DND-41 (cell line): Measurements from ENCODE around the gene RLN1.
A peak's percentile ranks its signal among the peaks of the same experiment; 100 is the strongest.
"Not testable (repeated sequence)": the region's sequence is repeated elsewhere in the genome, so short reads cannot be mapped to it uniquely, and the experiment has no call there.

Source experiments
- ATAC-seq: fragments of 200-7000 bp; cut with Tn5 transposase; 3 replicates; pipeline ENCODE4 v1.9.1; 2021; ENCODE audit warnings: low read depth; ENCODE audit not compliant: insufficient read depth
- DNase-seq: peaks from one replicate; pipeline ENCODE4 v3.0.0-alpha.2; 2020
- H2AFZ ChIP-seq: 2 replicates; pipeline ENCODE4 v1.6.0; 2012; ENCODE audit warnings: low read depth, low read length
- H3K27ac ChIP-seq: 2 replicates; pipeline ENCODE4 v1.5.1; 2012; ENCODE audit warnings: low read length, inconsistent platforms
- H3K27me3 ChIP-seq: fragments of 200-600 bp; sonication (generic); 2 replicates; pipeline ENCODE4 v1.6.0; 2012; ENCODE audit warnings: low read length, mild to moderate bottlenecking, inconsistent platforms; ENCODE audit not compliant: insufficient read depth, poor library complexity
- H3K36me3 ChIP-seq: 2 replicates; pipeline ENCODE4 v1.5.1; 2012; ENCODE audit warnings: low read length, inconsistent platforms; ENCODE audit not compliant: insufficient read depth
- H3K4me1 ChIP-seq: 2 replicates; pipeline ENCODE4 v1.5.1; 2012; ENCODE audit warnings: mild to moderate bottlenecking, low read length; ENCODE audit not compliant: insufficient read depth
- H3K4me2 ChIP-seq: 2 replicates; pipeline ENCODE4 v1.6.0; 2012; ENCODE audit warnings: mild to moderate bottlenecking, moderate library complexity, low read length, inconsistent platforms; ENCODE audit not compliant: insufficient read depth
- H3K4me3 ChIP-seq, 2 experiments: fragments of 200-600 bp in 1 of 2; shearing (Covaris generic) in 1 of 2; 2 replicates each; pipeline ENCODE4 v1.5.1; 2012 to 2016; ENCODE audit warnings: inconsistent platforms in 2 of 2, low read length in 2 of 2, mild to moderate bottlenecking in 2 of 2, low read depth in 1 of 2, moderate library complexity in 1 of 2
- H3K79me2 ChIP-seq: 2 replicates; pipeline ENCODE4 v1.6.0; 2012; ENCODE audit warnings: low read length, inconsistent platforms; ENCODE audit not compliant: insufficient read depth
- H3K9ac ChIP-seq: 2 replicates; pipeline ENCODE4 v1.6.0; 2012; ENCODE audit warnings: low read depth, mild to moderate bottlenecking, inconsistent platforms, low read length, moderate library complexity
- H3K9me3 ChIP-seq: 2 replicates; pipeline ENCODE4 v1.5.1; 2012; ENCODE audit warnings: low read length, moderate library complexity, mild to moderate bottlenecking, inconsistent platforms; ENCODE audit not compliant: insufficient read depth, severe bottlenecking
- H4K20me1 ChIP-seq: 2 replicates; pipeline ENCODE4 v1.6.0; 2012; ENCODE audit warnings: low read length; ENCODE audit not compliant: insufficient read depth
- EZH2 ChIP-seq: IDR thresholded peaks from 3 replicates; pipeline ENCODE4 v1.6.1; 2012; ENCODE audit warnings: borderline replicate concordance, low read depth, mild to moderate bottlenecking, moderate library complexity, low read length, inconsistent platforms; ENCODE audit not compliant: severe bottlenecking
- TF ChIP-seq, protein P1 (sequence below): IDR thresholded peaks from 2 replicates; pipeline ENCODE4 v1.5.1; 2012; ENCODE audit warnings: borderline replicate concordance, low read length, moderate library complexity, mild to moderate bottlenecking; ENCODE audit not compliant: poor library complexity, severe bottlenecking; ENCODE audit errors: extremely low read depth

Gene RLN1

GRCh38 chr9:5321058-5321457, 18.6 kb downstream of the RLN1 start:
- TF ChIP-seq, protein P1, sequence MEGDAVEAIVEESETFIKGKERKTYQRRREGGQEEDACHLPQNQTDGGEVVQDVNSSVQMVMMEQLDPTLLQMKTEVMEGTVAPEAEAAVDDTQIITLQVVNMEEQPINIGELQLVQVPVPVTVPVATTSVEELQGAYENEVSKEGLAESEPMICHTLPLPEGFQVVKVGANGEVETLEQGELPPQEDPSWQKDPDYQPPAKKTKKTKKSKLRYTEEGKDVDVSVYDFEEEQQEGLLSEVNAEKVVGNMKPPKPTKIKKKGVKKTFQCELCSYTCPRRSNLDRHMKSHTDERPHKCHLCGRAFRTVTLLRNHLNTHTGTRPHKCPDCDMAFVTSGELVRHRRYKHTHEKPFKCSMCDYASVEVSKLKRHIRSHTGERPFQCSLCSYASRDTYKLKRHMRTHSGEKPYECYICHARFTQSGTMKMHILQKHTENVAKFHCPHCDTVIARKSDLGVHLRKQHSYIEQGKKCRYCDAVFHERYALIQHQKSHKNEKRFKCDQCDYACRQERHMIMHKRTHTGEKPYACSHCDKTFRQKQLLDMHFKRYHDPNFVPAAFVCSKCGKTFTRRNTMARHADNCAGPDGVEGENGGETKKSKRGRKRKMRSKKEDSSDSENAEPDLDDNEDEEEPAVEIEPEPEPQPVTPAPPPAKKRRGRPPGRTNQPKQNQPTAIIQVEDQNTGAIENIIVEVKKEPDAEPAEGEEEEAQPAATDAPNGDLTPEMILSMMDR: peak; percentile 26
- no peak for TF ChIP-seq EZH2
- no peak overlapping the region for H3K4me3 ChIP-seq
- no peak overlapping the region for H3K27ac ChIP-seq
- H3K27me3 ChIP-seq: no peaks in the 10 kb centered on the region
- DNase-seq (no peak), ATAC-seq (0 out of 3 replicates have a peak, but pooled peaks have one; percentile 44)
- H3K4me2 ChIP-seq: no peak overlapping the region
- no peaks in the 10 kb centered on the region for H4K20me1 ChIP-seq
- no peak overlapping the region for H2AFZ ChIP-seq
- H3K36me3 ChIP-seq: no peaks in the 10 kb centered on the region
- H3K4me1 ChIP-seq: peaks cover 4% of the 10 kb centered on the region
- H3K9ac ChIP-seq: no peak overlapping the region
- no peaks in the 10 kb centered on the region for H3K79me2 ChIP-seq
- H3K9me3 ChIP-seq: no peaks in the 10 kb centered on the region

GRCh38 chr9:5316406-5316805, 23.3 kb downstream of the RLN1 start:
- not testable (repeated sequence) for H3K27me3 ChIP-seq, H3K4me2 ChIP-seq, H3K79me2 ChIP-seq, H4K20me1 ChIP-seq, H3K27ac ChIP-seq, H3K9me3 ChIP-seq, H3K4me3 ChIP-seq, ATAC-seq, H3K36me3 ChIP-seq, H2AFZ ChIP-seq, H3K9ac ChIP-seq, H3K4me1 ChIP-seq, DNase-seq

GRCh38 chr9:5315187-5315923, 24.3 kb downstream of the RLN1 start:
- no peak overlapping the region for H3K9ac ChIP-seq
- DNase-seq (no peak), ATAC-seq (no peak)
- no peaks in the 10 kb centered on the region for H3K4me1 ChIP-seq
- peaks cover 8% of the 10 kb centered on the region for H3K9me3 ChIP-seq
- H4K20me1 ChIP-seq: no peaks in the 10 kb centered on the region
- no peaks in the 10 kb centered on the region for H3K36me3 ChIP-seq
- no peak overlapping the region for H2AFZ ChIP-seq
- TF ChIP-seq EZH2: no peak
- TF ChIP-seq, protein P1: no peak
- H3K27me3 ChIP-seq: no peaks in the 10 kb centered on the region
- H3K4me2 ChIP-seq: no peak overlapping the region
- no peaks in the 10 kb centered on the region for H3K79me2 ChIP-seq
- H3K4me3 ChIP-seq: no peak overlapping the region
- H3K27ac ChIP-seq: no peak overlapping the region

DNA sequence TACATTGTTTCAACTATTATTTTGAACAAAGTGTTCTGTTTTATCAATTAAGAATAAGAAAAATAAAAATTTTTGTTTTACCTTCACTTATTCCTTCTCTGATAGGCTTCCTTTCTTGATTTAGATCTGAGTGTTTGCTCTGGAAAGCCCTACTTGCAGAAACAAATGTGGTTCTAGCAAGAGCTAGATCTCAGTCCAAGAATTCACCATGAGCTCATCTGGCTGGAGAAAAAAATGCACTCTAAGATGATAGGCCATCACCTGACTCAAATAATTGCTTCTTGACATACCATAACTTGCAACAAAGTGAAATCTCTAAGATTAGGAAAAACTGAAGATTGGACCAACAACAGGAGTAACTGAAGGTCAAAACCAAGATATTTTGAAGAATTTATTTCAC, 28.8 kb downstream of the RLN1 start:
- Histone ChIP-seq H3K4me3 (no peak overlapping the region), H3K27me3 (no peaks in the 10 kb centered on the region), H3K4me2 (no peak overlapping the region), H3K4me1 (peaks cover 3% of the 10 kb centered on the region; the same call in 1 of the 2 replicates), H3K36me3 (no peaks in the 10 kb centered on the region), H3K27ac (no peak overlapping the region), H3K9ac (no peak overlapping the region), H3K79me2 (no peaks in the 10 kb centered on the region), H3K9me3 (peaks cover 8% of the 10 kb centered on the region), H4K20me1 (no peaks in the 10 kb centered on the region), H2AFZ (no peak overlapping the region)
- DNase-seq: no peak
- TF ChIP-seq, protein P1: no peak
- TF ChIP-seq EZH2: no peak
- no peak for ATAC-seq
